Liver (tissue), 9 donors: ENCODE results near the gene USP53. TPM values are rescaled to one million over a fixed set of nuclear protein-coding genes. Genes with fewer than 3 reads are reported as not detected.

Source experiments
- DNase-seq: peaks from one replicate; pipeline ENCODE4 v3.0.0-alpha.2; 2017; ENCODE audit warnings: low spot score
- H3K27ac ChIP-seq, 2 donors: one replicate each; pipeline ENCODE4 v1.7.0; 2013; ENCODE audit warnings: inconsistent platforms in 2 of 2, low read length in 2 of 2, control low read depth in 1 of 2, low read depth in 1 of 2, mild to moderate bottlenecking in 1 of 2
- H3K27me3 ChIP-seq, 4 donors: one replicate each; pipeline versions ENCODE4 v1.6.1 to v1.7.0; 2013; ENCODE audit warnings: low read length in 3 of 4, inconsistent platforms in 1 of 4, mild to moderate bottlenecking in 1 of 4, moderate library complexity in 1 of 4; ENCODE audit not compliant: control insufficient read depth in 4 of 4, insufficient read depth in 4 of 4
- H3K36me3 ChIP-seq, 4 donors: one replicate each; pipeline versions ENCODE4 v1.6.1 to v1.7.0; 2013; ENCODE audit warnings: low read length in 3 of 4, mild to moderate bottlenecking in 3 of 4, low read depth in 1 of 4, moderate library complexity in 1 of 4; ENCODE audit not compliant: control insufficient read depth in 4 of 4, insufficient read depth in 3 of 4
- H3K4me1 ChIP-seq, 4 donors: one replicate each; pipeline versions ENCODE4 v1.6.1 to v1.7.0; 2013; ENCODE audit warnings: low read length in 3 of 4, mild to moderate bottlenecking in 3 of 4, moderate library complexity in 1 of 4; ENCODE audit not compliant: control insufficient read depth in 4 of 4, insufficient read depth in 4 of 4
- H3K4me3 ChIP-seq, 3 donors: one replicate each; pipeline versions ENCODE4 v1.6.1 to v1.7.0; 2013; ENCODE audit warnings: low read length in 3 of 3, control low read depth in 1 of 3, low read depth in 1 of 3, mild to moderate bottlenecking in 1 of 3
- H3K9ac ChIP-seq, 2 donors: one replicate each; pipeline ENCODE4 v1.7.0; 2013; ENCODE audit warnings: low read length in 2 of 2, mild to moderate bottlenecking in 2 of 2, moderate library complexity in 2 of 2, control low read depth in 1 of 2, low read depth in 1 of 2
- H3K9me3 ChIP-seq, 4 donors: one replicate each; pipeline versions ENCODE4 v1.6.1 to v1.7.0; 2013; ENCODE audit warnings: low read length in 3 of 4; ENCODE audit not compliant: control insufficient read depth in 4 of 4
- EGR1 ChIP-seq, 2 donors: IDR thresholded peaks; 2 replicates each; pipeline ENCODE4 v1.6.1; 2016 to 2018; ENCODE audit warnings: antibody characterized with exemption in 2 of 2, low read depth in 2 of 2
- FOXA1 ChIP-seq: IDR thresholded peaks from 2 replicates; pipeline ENCODE4 v1.6.1; 2016; ENCODE audit warnings: antibody characterized with exemption
- FOXA2 ChIP-seq: IDR thresholded peaks from 2 replicates; pipeline ENCODE4 v1.6.1; 2016; ENCODE audit warnings: antibody characterized with exemption
- GABPA ChIP-seq, 2 donors: IDR thresholded peaks in 1 of 2; conservative IDR thresholded peaks in 1 of 2; 2 replicates each; pipeline ENCODE4 v1.6.1; 2016; ENCODE audit warnings: antibody characterized with exemption in 2 of 2, mild to moderate bottlenecking in 1 of 2, moderate library complexity in 1 of 2
- HNF4A ChIP-seq, 2 donors: conservative IDR thresholded peaks; 2 replicates each; pipeline ENCODE4 v1.6.1; 2016; ENCODE audit warnings: antibody characterized with exemption in 2 of 2, mild to moderate bottlenecking in 2 of 2
- HNF4G ChIP-seq: IDR thresholded peaks from 2 replicates; pipeline ENCODE4 v1.6.1; 2016; ENCODE audit warnings: antibody characterized with exemption
- JUND ChIP-seq, 2 donors: IDR thresholded peaks; 2 replicates each; pipeline ENCODE4 v1.6.1; 2016; ENCODE audit warnings: antibody characterized with exemption in 2 of 2
- NR2F2 ChIP-seq: IDR thresholded peaks from 2 replicates; pipeline ENCODE4 v1.6.1; 2016; ENCODE audit warnings: antibody characterized with exemption
- RAD21 ChIP-seq, 2 donors: IDR thresholded peaks; 2 replicates each; pipeline ENCODE4 v1.6.1; 2016; ENCODE audit warnings: antibody characterized with exemption in 2 of 2, mild to moderate bottlenecking in 2 of 2
- RXRA ChIP-seq, 2 donors: IDR thresholded peaks; 2 replicates each; pipeline ENCODE4 v1.6.1; 2017 to 2018; ENCODE audit warnings: antibody characterized with exemption in 2 of 2, mild to moderate bottlenecking in 1 of 2
- WGBS: extraction: QIAGEN DNeasy Blood & Tissue Kit; methylation state at CpG from one replicate; pipeline ENCODE4 v1.1.7; 2013; 5-methylcytosine and 5-hydroxymethylcytosine counted together
- polyA plus RNA-seq, 2 donors: library from polyadenylated mRNA; stranded (reverse) in 1 of 2; unstranded in 1 of 2; fragments of 200-250 nt in 1 of 2; fragments of >200 nt in 1 of 2; fragmentation: Nextera tagmentation in 1 of 2; extraction: Ambion mirVana in 1 of 2; gene quantifications; one replicate each; pipeline versions ENCODE4 v1.2.1 to v1.2.3, GENCODE V29; 2013 to 2015
- total RNA-seq, 2 donors: library from RNA; depleted of rRNA; stranded (reverse); fragments of >200 nt; gene quantifications; one replicate each; pipeline ENCODE4 v1.2.3, GENCODE V29; 2014
- TF ChIP-seq, protein P1 (sequence below): IDR thresholded peaks from 2 replicates; pipeline ENCODE4 v1.6.1; 2016; ENCODE audit warnings: antibody characterized with exemption, mild to moderate bottlenecking
- TF ChIP-seq, protein P2 (sequence below): fragments of 150-350 bp; IDR thresholded peaks from 2 replicates; pipeline ENCODE4 v1.5.1; 2017; ENCODE audit warnings: improper control_type of control experiment, low read depth, low read length; ENCODE audit not compliant: missing input control
- TF ChIP-seq, protein P3 (sequence below): IDR thresholded peaks from 2 replicates; pipeline ENCODE4 v1.6.1; 2016; ENCODE audit warnings: antibody characterized with exemption
- TF ChIP-seq, protein P4 (sequence below): IDR thresholded peaks from 2 replicates; pipeline ENCODE4 v1.6.1; 2016; ENCODE audit warnings: antibody characterized with exemption
- donor health status: healthy.
- donor health status: healthy.
- donor health status: healthy.
- donor health status: healthy.
- donor health status: healthy.

The USP53 gene
- total and polyA plus RNA-seq, 4 donors = 4.7 to 20.7 (median 5.9) TPM

DNA sequence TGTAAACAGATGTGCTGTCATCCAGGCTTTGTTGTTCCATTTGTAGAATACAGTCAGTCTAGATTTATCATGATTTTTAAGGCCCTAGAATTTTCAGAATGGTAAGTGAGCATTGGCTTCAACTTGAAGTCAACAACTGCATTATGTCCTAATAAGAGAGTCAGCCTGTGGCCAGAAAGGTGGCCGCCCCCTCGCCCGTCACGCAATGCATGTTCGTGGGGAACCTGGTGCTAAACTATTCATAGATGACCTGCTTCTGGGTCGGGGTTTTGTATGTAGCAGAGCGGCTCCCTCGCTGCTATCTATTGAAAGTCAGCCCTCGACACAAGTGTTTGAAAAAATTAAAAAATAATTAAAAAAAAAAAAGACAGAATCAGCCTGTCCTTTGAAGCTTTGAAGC lies 24.7 kb downstream of the USP53 start:
- peaks cover 0 to 3% (median 0%) of the 10 kb centered on the region in 4 donors for H3K4me1 ChIP-seq
- no peak overlapping the region for H3K4me3 ChIP-seq
- no peak overlapping the region for H3K27ac ChIP-seq
- no peak for DNase-seq
- no peak overlapping the region for H3K9ac ChIP-seq
- no peak for TF ChIP-seq RXRA (IDR thresholded peaks at IDR 0.05)
- TF ChIP-seq GABPA (IDR thresholded peaks at IDR 0.05 in 1 of 2, conservative IDR thresholded peaks at IDR 0.05 in 1 of 2) = no peak
- TF ChIP-seq FOXA2 = no peak
- no peak for TF ChIP-seq FOXA1
- TF ChIP-seq, protein P1, sequence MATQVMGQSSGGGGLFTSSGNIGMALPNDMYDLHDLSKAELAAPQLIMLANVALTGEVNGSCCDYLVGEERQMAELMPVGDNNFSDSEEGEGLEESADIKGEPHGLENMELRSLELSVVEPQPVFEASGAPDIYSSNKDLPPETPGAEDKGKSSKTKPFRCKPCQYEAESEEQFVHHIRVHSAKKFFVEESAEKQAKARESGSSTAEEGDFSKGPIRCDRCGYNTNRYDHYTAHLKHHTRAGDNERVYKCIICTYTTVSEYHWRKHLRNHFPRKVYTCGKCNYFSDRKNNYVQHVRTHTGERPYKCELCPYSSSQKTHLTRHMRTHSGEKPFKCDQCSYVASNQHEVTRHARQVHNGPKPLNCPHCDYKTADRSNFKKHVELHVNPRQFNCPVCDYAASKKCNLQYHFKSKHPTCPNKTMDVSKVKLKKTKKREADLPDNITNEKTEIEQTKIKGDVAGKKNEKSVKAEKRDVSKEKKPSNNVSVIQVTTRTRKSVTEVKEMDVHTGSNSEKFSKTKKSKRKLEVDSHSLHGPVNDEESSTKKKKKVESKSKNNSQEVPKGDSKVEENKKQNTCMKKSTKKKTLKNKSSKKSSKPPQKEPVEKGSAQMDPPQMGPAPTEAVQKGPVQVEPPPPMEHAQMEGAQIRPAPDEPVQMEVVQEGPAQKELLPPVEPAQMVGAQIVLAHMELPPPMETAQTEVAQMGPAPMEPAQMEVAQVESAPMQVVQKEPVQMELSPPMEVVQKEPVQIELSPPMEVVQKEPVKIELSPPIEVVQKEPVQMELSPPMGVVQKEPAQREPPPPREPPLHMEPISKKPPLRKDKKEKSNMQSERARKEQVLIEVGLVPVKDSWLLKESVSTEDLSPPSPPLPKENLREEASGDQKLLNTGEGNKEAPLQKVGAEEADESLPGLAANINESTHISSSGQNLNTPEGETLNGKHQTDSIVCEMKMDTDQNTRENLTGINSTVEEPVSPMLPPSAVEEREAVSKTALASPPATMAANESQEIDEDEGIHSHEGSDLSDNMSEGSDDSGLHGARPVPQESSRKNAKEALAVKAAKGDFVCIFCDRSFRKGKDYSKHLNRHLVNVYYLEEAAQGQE = no peak
- TF ChIP-seq HNF4G = no peak
- TF ChIP-seq RAD21 (IDR thresholded peaks at IDR 0.05) = no peak
- no peak for TF ChIP-seq NR2F2
- TF ChIP-seq JUND (IDR thresholded peaks at IDR 0.05) = no peak
- TF ChIP-seq, protein P2, sequence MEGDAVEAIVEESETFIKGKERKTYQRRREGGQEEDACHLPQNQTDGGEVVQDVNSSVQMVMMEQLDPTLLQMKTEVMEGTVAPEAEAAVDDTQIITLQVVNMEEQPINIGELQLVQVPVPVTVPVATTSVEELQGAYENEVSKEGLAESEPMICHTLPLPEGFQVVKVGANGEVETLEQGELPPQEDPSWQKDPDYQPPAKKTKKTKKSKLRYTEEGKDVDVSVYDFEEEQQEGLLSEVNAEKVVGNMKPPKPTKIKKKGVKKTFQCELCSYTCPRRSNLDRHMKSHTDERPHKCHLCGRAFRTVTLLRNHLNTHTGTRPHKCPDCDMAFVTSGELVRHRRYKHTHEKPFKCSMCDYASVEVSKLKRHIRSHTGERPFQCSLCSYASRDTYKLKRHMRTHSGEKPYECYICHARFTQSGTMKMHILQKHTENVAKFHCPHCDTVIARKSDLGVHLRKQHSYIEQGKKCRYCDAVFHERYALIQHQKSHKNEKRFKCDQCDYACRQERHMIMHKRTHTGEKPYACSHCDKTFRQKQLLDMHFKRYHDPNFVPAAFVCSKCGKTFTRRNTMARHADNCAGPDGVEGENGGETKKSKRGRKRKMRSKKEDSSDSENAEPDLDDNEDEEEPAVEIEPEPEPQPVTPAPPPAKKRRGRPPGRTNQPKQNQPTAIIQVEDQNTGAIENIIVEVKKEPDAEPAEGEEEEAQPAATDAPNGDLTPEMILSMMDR = no peak
- TF ChIP-seq, protein P3, sequence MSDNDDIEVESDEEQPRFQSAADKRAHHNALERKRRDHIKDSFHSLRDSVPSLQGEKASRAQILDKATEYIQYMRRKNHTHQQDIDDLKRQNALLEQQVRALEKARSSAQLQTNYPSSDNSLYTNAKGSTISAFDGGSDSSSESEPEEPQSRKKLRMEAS = no peak
- TF ChIP-seq, protein P4, sequence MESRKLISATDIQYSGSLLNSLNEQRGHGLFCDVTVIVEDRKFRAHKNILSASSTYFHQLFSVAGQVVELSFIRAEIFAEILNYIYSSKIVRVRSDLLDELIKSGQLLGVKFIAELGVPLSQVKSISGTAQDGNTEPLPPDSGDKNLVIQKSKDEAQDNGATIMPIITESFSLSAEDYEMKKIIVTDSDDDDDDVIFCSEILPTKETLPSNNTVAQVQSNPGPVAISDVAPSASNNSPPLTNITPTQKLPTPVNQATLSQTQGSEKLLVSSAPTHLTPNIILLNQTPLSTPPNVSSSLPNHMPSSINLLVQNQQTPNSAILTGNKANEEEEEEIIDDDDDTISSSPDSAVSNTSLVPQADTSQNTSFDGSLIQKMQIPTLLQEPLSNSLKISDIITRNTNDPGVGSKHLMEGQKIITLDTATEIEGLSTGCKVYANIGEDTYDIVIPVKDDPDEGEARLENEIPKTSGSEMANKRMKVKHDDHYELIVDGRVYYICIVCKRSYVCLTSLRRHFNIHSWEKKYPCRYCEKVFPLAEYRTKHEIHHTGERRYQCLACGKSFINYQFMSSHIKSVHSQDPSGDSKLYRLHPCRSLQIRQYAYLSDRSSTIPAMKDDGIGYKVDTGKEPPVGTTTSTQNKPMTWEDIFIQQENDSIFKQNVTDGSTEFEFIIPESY = no peak
- TF ChIP-seq HNF4A (conservative IDR thresholded peaks at IDR 0.05) = no peak
- no peaks in the 10 kb centered on the region for H3K9me3 ChIP-seq
- H3K27me3 ChIP-seq = no peaks in the 10 kb centered on the region
- peaks cover 0 to 20% (median 5%) of the 10 kb centered on the region in 4 donors for H3K36me3 ChIP-seq
- 98% methylated on average over 9 of the region's 9 CpGs for WGBS

DNA sequence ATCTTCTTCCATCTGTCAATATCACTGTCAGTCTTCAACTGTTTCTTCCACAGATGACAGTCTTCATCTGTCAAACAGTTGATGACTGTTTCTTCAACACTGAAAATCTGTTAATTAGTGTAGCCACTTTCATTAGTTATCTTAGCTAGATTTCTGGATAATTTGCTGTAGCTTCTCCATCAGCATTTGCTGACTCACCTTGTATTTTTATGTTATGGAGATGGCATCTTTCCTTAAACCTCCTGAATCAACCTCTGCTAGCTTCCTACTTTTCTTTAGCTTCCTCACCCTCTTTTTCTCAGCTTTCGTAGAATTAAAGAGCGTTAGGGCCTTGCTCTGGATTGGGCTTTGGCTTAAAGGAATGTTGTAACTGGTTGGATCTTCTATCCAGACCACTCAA lies 25.1 kb downstream of the USP53 start:
- no peak overlapping the region for H3K27ac ChIP-seq
- no peaks in the 10 kb centered on the region for H3K9me3 ChIP-seq
- peaks cover 0 to 3% (median 0%) of the 10 kb centered on the region in 4 donors for H3K4me1 ChIP-seq
- TF ChIP-seq FOXA2 (no peak), RAD21 (IDR thresholded peaks at IDR 0.05) (no peak), HNF4A (conservative IDR thresholded peaks at IDR 0.05) (no peak), EGR1 (IDR thresholded peaks at IDR 0.05; ENCODE audit: low read depth in 2 of 2) (no peak), GABPA (IDR thresholded peaks at IDR 0.05 in 1 of 2, conservative IDR thresholded peaks at IDR 0.05 in 1 of 2) (no peak)
- H3K4me3 ChIP-seq = no peak overlapping the region
- no peaks in the 10 kb centered on the region for H3K27me3 ChIP-seq
- no peak overlapping the region for H3K9ac ChIP-seq
- 95% methylated on average over 2 of the region's 2 CpGs for WGBS
- peaks cover 0 to 20% (median 5%) of the 10 kb centered on the region in 4 donors for H3K36me3 ChIP-seq
- DNase-seq = no peak
